ENCODE results near the gene IMPG1. TPM values are rescaled to one million over a fixed set of nuclear protein-coding genes. Genes with fewer than 3 reads are reported as not detected.

IMPG1 gene
- polyA plus RNA-seq, 1 donor (not counting 4 experiments of a cell fraction or from before 2014, with no cell fraction given), result not detected

GRCh38 chr6:76003686-76004085 lies 68.8 kb downstream of the IMPG1 start:
- Histone ChIP-seq H4K20me1 (ENCODE audit: control insufficient read depth, extremely low read depth, insufficient read depth, low read length) (no peaks in the 10 kb centered on the region), H3K9me3 (ENCODE audit: control insufficient read depth, low read depth, low read length) (no peaks in the 10 kb centered on the region), H3K9ac (ENCODE audit: control insufficient read depth, extremely low read depth, insufficient read depth, low read length) (no peak overlapping the region), H2AFZ (ENCODE audit: control insufficient read depth, low read length) (no peak overlapping the region), H3K4me2 (ENCODE audit: control insufficient read depth, extremely low read depth, insufficient read depth, low read depth, low read length) (no peak overlapping the region), H3K9me1 (ENCODE audit: control insufficient read depth, extremely low read depth, insufficient read depth, low read length) (no peaks in the 10 kb centered on the region), H3K4me3 (ENCODE audit: control insufficient read depth in 2 of 3, extremely low read depth in 1 of 3, insufficient read depth in 2 of 3, low read depth in 1 of 3, low read length in 3 of 3) (no peak overlapping the region), H3K27ac (ENCODE audit: control insufficient read depth, insufficient read depth, low read length) (no peak overlapping the region), H3K27me3 (ENCODE audit: control insufficient read depth, extremely low read depth, insufficient read depth, low read length) (no peaks in the 10 kb centered on the region), H3K79me2 (ENCODE audit: control insufficient read depth, insufficient read depth, low read length) (no peaks in the 10 kb centered on the region), H3K36me3 (ENCODE audit: control insufficient read depth in 2 of 2, extremely low read depth in 1 of 2, insufficient read depth in 2 of 2, low read length in 2 of 2) (no peaks in the 10 kb centered on the region), H3K4me1 (ENCODE audit: control insufficient read depth, extremely low read depth, insufficient read depth, low read length) (no peaks in the 10 kb centered on the region)
- no peak for FAIRE-seq
- DNase-seq (ENCODE audit: low read depth, low spot score), result no peak
- TF ChIP-seq, protein P1, sequence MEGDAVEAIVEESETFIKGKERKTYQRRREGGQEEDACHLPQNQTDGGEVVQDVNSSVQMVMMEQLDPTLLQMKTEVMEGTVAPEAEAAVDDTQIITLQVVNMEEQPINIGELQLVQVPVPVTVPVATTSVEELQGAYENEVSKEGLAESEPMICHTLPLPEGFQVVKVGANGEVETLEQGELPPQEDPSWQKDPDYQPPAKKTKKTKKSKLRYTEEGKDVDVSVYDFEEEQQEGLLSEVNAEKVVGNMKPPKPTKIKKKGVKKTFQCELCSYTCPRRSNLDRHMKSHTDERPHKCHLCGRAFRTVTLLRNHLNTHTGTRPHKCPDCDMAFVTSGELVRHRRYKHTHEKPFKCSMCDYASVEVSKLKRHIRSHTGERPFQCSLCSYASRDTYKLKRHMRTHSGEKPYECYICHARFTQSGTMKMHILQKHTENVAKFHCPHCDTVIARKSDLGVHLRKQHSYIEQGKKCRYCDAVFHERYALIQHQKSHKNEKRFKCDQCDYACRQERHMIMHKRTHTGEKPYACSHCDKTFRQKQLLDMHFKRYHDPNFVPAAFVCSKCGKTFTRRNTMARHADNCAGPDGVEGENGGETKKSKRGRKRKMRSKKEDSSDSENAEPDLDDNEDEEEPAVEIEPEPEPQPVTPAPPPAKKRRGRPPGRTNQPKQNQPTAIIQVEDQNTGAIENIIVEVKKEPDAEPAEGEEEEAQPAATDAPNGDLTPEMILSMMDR (optimal IDR thresholded peaks at IDR 0.05 in 1 of 3, IDR thresholded peaks at IDR 0.05 in 1 of 3, conservative IDR thresholded peaks at IDR 0.05 in 1 of 3; ENCODE audit: extremely low read depth in 1 of 3, insufficient read depth in 2 of 3, low read length in 3 of 3), result no peak
- TF ChIP-seq EZH2 (IDR thresholded peaks at IDR 0.05; ENCODE audit: low read length), result no peak
- dilution Hi-C loops (cut with MboI; ENCODE audit: extremely low pct_ligation_motif_present, low sequenced_read_pairs), result no loop called here

DNA sequence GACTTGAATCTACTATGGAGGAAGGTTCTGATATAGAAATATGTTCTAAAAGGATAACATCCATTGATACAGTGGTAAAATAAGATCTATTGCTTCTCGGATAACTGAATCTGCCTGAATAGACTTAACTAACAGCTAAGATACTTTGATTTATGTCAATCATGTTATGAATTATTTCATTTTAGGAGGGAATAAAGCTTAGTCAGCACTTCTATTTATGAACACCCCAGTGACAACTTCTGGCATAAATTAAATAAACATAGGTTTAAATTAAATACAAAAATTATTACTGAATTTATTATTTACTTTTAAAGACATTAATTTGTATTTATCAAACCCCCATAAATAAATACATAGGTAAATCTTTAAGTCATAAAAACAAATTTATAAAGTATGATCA lies 69.3 kb downstream of the IMPG1 start:
- FAIRE-seq, result no peak
- TF ChIP-seq, protein P1 (optimal IDR thresholded peaks at IDR 0.05 in 1 of 3, IDR thresholded peaks at IDR 0.05 in 1 of 3, conservative IDR thresholded peaks at IDR 0.05 in 1 of 3; ENCODE audit: extremely low read depth in 1 of 3, insufficient read depth in 2 of 3, low read length in 3 of 3), result no peak
- no peak for TF ChIP-seq EZH2 (IDR thresholded peaks at IDR 0.05; ENCODE audit: low read length)

More for the DNA sequence above, 69.3 kb downstream of the IMPG1 start:
- no peak overlapping the region for H3K9ac ChIP-seq (ENCODE audit: control insufficient read depth, extremely low read depth, insufficient read depth, low read length)
- DNase-seq (ENCODE audit: low read depth, low spot score), result no peak
- no peak overlapping the region for H3K4me3 ChIP-seq (ENCODE audit: control insufficient read depth in 2 of 3, extremely low read depth in 1 of 3, insufficient read depth in 2 of 3, low read depth in 1 of 3, low read length in 3 of 3)
- no peak overlapping the region for H2AFZ ChIP-seq (ENCODE audit: control insufficient read depth, low read length)
- no peaks in the 10 kb centered on the region for H3K9me1 ChIP-seq (ENCODE audit: control insufficient read depth, extremely low read depth, insufficient read depth, low read length)
- dilution Hi-C loops (cut with MboI; ENCODE audit: extremely low pct_ligation_motif_present, low sequenced_read_pairs), result no loop called here
- H3K36me3 ChIP-seq (ENCODE audit: control insufficient read depth in 2 of 2, extremely low read depth in 1 of 2, insufficient read depth in 2 of 2, low read length in 2 of 2), result no peaks in the 10 kb centered on the region
- H3K79me2 ChIP-seq (ENCODE audit: control insufficient read depth, insufficient read depth, low read length), result no peaks in the 10 kb centered on the region
- H3K27me3 ChIP-seq (ENCODE audit: control insufficient read depth, extremely low read depth, insufficient read depth, low read length), result no peaks in the 10 kb centered on the region
- H3K4me2 ChIP-seq (ENCODE audit: control insufficient read depth, extremely low read depth, insufficient read depth, low read depth, low read length), result no peak overlapping the region
- H3K4me1 ChIP-seq (ENCODE audit: control insufficient read depth, extremely low read depth, insufficient read depth, low read length), result no peaks in the 10 kb centered on the region
- H3K9me3 ChIP-seq (ENCODE audit: control insufficient read depth, low read depth, low read length), result no peaks in the 10 kb centered on the region
- no peak overlapping the region for H3K27ac ChIP-seq (ENCODE audit: control insufficient read depth, insufficient read depth, low read length)
- H4K20me1 ChIP-seq (ENCODE audit: control insufficient read depth, extremely low read depth, insufficient read depth, low read length), result no peaks in the 10 kb centered on the region
